ENCODE data around the gene SCAPER.
A peak's percentile ranks its signal among the peaks of the same experiment; 100 is the strongest.
"Not testable (repeated sequence)": the region's sequence is repeated elsewhere in the genome, so short reads cannot be mapped to it uniquely, and the experiment has no call there.

Gene SCAPER

DNA sequence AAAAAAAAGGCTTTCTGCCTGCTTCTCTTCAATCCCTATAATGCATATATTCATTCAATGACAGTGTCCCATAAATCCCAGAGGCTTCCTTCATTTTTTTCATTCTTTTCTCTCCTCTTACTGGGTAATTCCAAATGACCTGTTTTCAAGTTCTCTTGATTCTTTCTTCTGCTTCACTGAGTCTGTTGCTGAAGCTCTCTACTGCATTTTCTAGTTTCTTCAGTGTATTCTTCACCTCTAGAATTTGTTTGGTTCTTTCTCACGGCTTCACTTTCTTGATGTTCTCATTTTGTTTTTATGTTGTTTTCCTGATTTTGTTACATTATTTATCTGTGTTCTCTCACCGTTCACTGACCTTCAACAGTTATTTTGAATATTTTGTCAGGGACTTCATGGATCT lies 141.6 kb downstream of the SCAPER start:
- no peak for ATAC-seq

DNA sequence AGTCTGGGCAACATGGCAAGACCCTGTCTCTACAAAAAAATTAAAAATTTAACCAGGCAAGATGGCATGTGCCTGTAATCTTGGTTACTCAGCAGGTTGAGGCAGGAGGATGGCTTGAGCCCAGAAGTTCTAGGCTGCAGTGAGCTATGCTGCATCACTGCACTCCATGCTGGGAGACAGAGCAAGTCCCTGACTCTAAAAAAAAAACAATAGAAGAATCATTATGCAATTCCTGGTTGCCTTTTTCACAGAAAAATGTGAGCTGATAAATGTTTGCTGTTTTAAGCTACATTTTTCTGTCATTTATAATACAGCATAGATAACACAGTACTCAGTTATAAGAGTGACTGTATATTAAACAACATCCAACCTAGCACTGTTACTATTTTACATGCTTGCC lies 148.8 kb downstream of the SCAPER start:
- ATAC-seq, result no peak

DNA sequence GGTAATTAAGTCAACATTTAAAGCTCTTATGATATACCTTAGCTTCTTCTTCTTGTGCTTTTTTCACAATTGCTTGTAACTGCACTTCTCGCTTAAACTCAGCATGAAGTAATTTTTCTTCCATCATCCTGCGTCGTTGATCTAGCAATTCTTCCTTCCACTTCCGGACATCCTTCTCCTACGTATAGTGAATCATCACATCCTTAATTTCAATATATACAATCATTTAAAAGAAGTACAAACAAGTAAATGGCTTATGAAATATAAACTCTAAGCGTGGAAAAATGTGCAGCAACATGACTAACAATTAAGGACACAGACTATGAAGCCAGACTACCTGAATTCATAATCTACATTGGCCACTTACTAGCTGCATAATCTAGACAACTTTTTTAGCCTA lies 151.4 kb downstream of the SCAPER start:
- no peak for ATAC-seq

DNA sequence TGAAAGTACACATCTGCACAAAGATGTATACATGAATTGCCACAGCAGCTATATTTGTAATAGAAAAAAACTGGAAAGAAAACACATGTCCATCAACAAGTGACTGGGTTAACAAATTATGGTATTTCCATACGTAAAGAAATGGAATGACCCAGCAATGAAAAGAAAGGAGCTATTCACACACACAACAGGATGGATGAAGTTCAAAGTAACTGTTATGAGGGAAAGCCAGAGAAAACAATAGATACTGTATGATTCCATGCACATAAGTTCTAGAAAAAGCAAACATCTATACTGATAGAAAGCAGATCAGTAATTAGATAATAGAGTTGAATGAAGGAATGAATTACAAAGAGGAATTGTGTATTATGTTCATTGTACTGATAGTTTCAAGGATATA lies 152.0 kb downstream of the SCAPER start:
- no peak for ATAC-seq

DNA sequence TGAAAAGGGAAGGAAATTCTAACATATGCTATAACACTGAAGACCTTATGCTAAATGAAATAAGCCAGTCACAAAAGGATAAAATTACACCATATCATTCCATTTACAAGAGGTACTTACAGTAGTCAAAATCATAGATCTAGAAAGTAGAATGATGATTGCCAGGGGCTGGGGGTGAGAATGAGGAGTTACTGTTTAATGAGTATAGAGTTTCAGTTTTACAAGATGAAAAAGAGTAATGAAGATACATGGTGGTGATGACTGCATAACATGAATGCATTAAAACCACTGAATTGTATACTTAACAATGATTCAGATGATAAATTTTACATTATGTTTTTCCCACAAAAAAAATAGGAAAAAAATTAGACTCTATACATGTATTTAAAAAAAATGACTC lies 152.6 kb downstream of the SCAPER start:
- ATAC-seq, result peak; percentile 88 to 95

DNA sequence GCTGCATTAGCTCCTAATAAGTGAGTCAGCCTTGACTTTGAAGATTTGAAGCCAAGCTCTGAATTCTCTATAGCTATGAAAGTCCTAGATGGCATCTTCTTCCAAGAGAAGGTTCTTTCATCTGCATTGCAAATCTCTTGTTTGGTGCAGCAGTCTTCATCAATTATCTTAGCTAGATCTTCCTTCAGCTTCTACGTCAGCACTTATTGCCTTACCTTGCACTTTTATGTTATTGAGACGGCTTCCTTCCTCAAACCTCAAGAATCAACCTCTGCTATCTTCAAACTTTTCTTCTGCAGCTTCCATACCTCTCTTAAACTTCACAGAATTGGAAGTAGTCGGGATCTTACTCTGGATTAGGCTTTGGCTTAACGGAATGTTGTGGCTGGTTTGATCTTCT lies 167.6 kb downstream of the SCAPER start:
- ATAC-seq, result no peak

DNA sequence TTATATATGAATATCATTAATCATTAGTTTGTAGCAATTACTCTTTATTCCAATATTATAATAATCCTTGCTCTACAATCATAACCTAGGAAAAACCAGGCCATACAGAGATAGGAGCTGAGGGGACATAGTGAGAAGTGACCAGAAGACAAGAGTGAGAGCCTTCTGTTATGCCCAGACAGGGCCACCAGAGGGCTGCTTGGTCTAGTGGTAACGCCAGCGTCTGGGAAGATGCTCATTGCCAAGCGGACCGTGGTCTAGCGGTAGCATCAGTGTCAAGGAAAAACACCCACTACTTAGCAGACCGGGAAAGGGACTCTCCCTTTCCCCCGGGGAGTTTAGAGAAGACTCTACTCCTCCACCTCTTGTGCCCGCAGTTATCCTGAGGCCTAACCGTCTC lies 172.8 kb downstream of the SCAPER start:
- not testable (repeated sequence) for ATAC-seq

DNA sequence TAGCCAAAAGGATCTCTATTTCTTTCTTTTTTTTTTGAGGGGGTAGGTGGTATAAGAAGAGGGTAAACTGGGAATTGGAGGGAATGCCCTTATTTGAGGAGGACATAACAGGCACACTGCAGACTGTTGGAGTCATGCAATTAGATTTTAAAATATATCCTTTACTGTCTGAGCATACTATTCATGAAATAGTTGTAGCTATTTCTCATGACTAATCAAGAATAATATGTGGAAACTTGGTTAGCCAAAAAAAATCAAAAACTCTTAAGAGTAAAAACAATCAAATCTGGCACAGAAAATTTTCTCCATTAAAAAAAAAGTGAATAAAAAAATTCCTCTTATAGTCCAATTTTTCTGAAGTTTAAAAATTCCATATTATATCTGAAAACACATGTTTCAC lies 174.9 kb downstream of the SCAPER start:
- no peak for ATAC-seq

DNA sequence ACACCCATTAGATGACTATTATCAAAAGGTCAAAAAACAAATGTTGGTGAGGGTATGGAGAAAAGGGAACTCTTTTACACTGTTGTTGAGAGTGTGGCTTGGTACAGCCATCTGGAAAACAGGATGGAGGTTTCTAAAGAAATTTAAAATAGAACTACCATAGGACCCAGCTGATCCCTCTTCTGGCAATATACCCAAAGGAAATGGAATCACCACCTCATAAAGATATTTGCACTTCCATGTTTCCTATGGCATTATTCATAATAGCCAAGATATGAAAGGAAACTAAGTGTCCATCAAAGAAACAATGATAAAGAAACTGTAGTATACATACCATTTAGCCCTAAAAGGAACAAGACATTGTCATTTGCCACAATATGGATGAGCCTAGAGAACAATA lies 186.3 kb downstream of the SCAPER start:
- ATAC-seq, result no peak

DNA sequence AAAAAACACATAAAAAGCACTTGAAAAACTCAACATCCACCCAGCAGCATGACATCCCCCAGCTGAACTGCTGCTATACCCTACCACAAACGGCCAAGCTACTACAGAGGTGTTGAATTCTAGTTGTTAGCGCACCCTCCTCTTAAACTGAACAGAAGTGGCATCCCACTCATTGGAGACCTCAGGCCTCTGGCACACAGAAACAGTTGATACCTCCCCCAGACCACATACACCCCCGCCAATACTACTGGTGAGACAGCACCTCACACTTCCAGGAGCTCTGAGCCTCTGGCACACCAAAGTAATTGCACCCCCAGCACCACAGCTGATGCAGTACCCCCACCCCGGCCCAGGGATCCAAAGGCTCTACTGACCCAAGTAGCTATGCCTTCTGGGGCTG lies 190.2 kb downstream of the SCAPER start:
- ATAC-seq, result no peak

DNA sequence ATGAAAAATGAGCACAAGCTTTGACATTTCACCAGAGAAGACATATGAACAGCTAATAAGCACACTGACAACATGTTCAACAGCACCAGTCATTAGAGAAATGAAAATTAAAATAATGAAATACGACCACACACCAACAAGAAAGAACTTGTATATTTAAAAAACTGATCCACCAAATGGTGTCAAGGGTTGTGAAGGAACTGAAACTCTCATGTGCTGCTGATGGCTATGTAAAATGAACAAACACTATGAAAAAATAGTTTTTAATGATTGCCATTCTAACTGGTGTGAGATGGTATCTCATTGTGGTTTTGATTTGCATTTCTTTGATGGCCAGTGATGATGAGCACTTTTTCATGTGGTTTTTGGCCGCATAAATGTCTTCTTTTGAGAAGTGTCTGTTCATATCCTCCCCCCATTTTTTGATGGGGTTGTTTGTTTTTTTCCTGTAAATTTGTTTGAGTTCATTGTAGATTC lies 193.8 kb downstream of the SCAPER start:
- ATAC-seq, result no peak

DNA sequence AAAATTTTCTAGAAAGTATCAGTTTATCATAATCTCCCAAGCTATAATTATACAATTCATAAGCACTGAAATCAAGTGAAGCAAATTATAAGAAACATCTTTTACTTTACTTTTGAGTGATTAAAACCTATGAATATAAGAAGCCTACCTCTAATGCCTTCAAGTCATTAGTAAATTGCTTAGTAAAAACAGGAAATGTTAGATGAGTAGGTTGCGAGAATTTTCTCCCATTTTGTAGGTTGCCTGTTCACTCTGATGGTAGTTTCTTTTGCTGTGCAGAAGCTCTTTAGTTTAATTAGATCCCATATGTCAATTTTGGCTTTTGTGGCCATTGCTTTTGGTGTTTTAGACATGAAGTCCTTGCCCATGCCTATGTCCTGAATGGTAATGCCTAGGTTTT lies 201.1 kb downstream of the SCAPER start:
- ATAC-seq, result not testable (repeated sequence)

DNA sequence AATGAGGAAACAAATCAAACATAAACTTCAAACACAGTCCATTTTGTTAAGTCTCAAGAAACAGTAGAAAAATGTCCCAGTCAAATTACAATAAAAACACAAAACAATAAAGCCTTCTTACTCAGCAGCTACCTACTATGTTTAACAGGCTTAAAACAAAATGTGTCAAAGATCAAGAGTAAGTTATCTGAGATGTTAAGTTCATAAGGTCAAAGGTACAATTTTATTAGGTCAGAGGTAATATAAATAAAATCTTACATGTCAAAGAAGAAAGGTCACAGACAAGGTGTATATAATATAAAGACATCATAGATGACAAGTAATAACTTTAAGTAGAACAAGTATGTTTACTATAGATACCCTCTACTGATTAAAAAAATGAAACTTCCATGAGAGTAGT lies 208.3 kb downstream of the SCAPER start:
- no peak for ATAC-seq

DNA sequence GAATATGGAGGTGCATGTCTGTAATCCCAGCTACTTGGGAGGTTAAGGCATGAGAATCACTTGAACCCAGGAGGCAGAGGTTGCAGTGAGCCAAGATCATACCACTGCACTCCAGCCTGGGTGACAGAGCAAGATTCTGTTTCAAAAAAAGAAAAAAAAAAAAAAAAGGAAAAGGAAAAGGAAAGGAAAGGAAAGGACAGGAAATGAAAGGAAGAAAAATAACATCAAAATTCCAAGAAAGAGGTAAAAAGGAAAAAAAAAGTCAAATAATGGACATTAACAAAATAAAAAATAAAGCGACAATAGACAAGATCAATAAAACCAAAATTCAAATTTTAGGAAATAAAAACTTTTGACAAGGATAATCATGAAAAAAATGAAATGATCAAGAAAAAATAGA lies 212.6 kb downstream of the SCAPER start:
- not testable (repeated sequence) for ATAC-seq

DNA sequence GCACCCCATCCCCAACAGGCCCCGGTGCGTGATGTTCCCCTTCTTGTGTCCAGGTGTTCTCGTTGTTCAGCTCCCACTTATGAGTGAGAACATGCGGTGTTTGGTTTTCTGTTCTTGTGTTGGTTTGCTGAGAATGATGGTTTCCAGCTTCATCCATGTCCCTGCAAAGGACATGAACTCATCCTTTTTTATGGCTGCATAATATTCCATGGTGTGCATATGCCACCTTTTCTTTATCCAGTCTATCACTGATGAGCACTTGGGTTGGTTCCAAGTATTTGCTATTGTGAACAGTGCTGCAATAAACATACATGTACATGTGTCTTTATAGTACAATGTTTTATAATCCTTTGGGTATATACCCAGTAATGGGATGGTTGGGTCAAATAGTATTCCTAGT lies 217.5 kb downstream of the SCAPER start:
- ATAC-seq, result not testable (repeated sequence)

DNA sequence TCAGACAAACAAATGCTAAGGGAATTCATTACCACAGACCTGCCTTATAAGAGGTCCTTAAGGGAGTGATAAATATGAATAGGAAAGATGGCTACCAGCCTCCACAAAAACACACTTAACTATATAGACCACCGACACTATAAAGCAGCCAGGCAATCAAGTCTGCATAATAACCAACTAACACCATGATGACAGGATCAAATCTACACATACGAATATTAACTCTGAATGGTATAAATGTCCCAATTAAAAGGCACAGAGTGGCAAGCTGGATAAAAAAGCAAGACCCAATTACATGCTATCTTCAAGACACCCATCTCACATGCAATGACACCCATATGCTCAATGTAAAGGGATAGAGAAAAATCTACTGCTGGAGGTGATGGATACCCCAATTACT lies 221.1 kb downstream of the SCAPER start:
- no peak for ATAC-seq

DNA sequence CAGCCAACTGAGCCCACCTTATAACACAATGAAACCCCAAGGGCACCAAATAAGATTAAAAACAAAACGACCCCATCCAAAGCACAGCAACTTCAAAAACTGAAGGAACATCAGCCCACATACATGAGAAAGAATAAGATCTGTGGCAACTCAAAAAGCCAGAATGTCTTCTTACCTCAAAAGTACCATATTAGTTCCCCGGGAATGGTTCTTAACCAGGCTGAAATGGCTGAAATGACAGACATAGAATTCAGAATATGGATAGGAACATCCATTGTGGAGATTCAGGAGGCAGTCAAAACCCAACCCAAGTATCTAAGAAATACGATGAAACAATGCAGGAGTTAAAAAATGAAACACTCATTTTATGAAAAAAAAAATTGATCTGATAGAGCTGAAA lies 222.3 kb downstream of the SCAPER start:
- no peak for ATAC-seq

DNA sequence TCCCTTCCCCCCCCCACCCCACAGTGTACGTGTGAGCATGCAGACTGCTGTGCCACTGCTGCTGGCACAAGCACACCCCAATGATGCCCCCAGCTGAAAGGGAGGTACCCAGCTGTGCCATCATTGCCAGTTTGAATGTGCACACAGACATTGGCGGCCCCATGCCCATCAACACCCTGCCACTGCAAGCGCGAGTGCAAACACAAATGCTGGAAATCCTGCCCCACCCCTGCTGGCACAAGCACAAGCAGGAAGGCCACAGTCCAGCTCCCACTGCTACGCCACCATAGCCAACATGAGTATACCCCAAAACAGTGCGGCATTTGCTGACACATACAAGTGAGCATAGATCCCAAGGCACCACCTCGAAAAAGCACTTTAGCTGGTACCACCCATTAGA lies 222.9 kb downstream of the SCAPER start:
- ATAC-seq, result no peak

DNA sequence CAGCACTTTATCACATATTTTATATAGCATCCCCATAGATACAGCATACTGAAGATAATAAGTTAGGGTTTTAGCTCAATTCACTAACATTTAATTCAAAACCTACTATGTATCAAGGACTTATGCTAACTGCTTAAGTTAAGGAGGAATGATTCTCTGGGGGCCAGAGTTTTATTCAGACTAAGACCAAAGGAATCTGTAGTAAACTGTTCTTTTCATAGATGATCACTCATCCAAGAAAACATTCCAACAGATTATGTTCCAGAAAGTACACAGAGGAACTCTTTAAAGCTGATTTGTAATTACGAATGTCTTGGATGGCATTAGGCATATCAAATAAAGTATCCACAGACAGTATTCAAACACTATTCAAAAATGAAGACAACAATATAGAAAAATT lies 226.4 kb downstream of the SCAPER start:
- ATAC-seq, result no peak

DNA sequence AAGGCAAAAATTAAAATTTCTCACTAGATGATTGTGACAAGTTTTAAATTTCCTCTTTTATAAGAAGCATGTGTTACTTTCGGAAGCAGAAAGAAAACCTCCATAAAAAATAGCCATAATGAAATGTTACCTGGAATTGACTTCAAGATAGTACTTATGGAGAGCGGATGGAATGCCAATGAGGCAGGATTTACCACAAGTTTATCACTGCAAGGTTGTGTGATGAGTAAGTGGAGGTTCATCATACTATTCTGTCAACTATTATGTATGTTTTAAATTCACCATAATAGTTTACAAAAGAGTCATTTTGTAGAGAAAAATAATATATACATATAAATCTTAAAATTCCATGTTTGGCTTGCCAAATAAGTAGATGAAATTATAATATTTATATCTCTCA lies 230.3 kb downstream of the SCAPER start:
- ATAC-seq, result no peak

DNA sequence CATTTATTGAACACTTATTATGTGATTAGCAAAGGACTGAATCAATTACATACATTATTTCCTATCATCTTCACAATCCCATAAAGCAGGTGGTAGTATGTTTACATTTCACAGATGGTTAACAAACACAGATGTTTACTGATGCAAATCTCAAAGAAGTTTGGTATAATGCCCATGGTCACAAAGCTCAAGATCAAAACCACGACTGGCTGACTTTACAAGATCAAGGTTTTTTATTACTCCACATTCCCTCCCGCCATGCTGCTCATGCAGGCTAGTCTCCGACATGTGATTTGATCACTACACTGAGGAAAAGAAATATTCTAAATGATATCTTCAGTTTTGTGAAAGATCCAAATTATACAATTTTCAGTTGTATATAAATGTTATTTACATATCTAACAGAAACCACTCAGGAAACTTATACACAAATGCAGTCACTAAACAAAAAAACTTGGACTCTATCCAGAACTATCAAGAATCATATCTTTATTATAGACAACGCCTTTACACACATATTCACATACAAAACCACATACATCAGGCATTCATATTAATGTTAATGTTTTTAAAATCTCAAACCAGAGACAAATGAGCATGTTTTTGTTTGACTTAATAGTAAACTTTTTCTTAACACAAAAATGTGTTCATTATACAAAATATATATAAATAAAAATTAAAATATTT lies 235.5 kb downstream of the SCAPER start:
- no peak for ATAC-seq

DNA sequence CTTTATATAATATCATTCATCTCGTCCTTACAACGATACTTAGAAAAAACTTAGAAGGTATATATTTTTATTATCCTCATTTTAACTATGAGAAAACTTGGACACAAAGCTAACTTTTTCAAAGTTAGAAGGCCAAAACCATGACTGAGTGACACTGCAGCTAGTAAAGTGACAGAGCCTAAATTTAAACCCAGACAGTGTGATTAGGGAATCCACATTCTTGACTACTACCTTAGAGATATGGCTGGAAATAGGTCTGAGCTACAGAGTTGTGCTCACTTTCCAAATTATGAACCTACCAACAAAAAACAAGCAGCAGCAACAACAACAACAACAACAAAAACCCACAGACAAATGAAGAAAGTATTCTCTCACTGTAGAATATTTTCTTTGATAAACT lies 236.2 kb downstream of the SCAPER start:
- ATAC-seq, result no peak

DNA sequence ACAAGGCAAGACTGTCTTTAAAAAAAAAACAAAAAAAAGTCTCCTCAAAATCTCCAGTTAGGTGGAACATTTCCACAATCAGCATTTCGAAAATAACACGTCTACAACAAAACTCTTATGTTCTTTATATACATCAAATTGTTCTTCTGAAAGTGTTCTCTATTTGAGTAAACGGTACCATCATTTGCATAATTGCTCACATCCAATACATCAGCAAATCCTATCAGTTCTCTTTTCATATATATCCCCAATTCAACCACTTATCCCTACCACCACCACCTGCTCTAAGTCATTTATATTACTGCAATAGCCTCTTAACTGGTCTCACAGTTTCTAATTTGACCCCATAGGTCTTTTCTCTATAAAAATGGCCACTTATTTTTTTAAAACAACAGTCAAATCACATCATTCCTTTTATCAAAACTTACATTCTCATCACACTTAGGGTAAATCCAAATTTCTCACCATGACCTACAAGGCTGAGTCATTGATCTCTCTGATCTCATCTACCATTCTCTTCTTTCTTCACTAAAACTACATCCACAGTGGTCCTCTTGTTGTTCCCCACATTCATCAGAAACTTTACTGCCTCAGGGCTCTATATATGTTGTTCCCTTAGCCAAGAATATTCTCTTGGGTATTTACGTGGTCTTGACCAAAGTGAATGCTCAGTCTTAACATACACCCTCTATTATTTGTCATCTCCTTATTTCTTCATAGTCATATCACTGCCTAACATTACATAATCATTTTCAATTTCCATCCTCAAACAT lies 237.0 kb downstream of the SCAPER start:
- no peak for ATAC-seq

DNA sequence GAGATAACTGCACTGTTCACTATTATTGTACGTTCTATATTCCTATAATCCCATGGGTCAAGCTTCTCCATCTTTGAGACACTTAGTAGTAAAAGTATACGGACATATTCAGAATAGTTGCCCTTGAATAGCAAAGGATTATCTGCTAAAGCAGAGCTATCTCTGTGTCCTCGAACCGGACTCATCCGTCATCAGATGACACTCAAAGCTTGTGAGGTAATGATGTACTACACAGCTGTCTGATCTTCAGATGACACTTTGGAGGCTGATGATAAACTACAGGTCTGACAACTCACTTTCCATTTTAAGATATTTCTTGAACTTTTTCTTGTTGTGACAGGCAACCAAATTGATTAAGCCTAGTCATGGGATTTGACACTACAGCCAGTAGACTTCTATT lies 240.2 kb downstream of the SCAPER start:
- ATAC-seq, result no peak

DNA sequence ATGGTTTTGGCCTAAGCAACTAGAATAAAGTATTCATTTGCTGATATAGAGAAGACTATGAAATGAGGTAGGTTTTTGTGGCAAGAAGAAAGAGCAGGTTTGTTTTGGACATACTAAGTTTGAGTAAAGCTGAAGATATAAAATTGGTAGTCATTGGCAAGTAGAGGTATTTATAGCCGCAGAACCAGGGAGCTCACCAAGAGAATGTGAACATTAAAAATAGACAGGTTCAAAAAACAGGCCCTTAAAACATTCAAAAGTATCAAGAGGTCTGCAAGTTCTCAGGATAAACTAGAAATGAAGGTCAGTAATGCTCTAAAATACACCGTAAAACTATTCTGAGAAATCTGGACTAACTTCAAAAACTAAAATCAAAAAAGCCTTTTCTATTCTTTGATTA lies 240.7 kb downstream of the SCAPER start:
- ATAC-seq, result no peak

Measured in activated CD4-positive, CD25-positive, alpha-beta regulatory T cell treated with anti-CD3 and anti-CD28 coated beads, Interleukin-2, amount 50 U/mL, for 24 hours (primary cell).